ENCODE results near the gene GRIFIN.

- TF ChIP-seq CTCF (conservative IDR thresholded peaks at IDR 0.05) (no peak), ZFX (IDR thresholded peaks at IDR 0.05) (no peak)
Measured at GRCh38 chr7:2505401-2505800, 29.2 kb upstream of the GRIFIN start.
